ENCODE measurements around the gene NDRG2. TPM values are rescaled to one million over a fixed set of nuclear protein-coding genes. Genes with fewer than 3 reads are reported as not detected.
"Not testable (repeated sequence)": the region's sequence is repeated elsewhere in the genome, so short reads cannot be mapped to it uniquely, and the experiment has no call there.

NDRG2 gene
- total RNA-seq, 1 donor from 2014 or later = 11.8 TPM

DNA sequence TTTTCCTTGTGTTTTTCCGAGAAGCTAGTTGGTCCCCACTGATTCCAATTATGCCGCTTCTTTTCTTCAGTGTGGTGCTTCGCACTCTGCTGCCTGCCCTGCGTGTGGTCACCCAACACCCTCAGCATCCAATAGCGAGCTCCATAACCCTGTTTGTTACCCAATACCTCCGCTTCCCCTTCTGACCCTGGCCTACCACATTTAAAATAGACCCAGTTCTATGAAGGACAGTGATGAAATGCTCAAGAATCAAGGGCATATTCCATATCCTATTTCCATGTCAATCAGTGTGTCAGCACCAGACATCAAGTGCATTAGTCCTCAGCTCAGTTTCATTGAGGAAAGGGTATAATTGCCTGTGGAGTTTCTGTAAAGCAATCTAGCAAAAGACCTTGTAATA is 9.5 kb downstream of the NDRG2 start:
- Histone ChIP-seq H3K36me3 (ENCODE audit: insufficient read depth, low read length) (no peaks in the 10 kb centered on the region), H2AFZ (ENCODE audit: low read depth, low read length) (no peak overlapping the region), H3K4me2 (ENCODE audit: low read length) (no peak overlapping the region), H3K4me1 (ENCODE audit: insufficient read depth, low read length) (peaks cover 4% of the 10 kb centered on the region), H3K9me3 (ENCODE audit: insufficient read depth, low read depth, low read length) (no peaks in the 10 kb centered on the region), H4K20me1 (ENCODE audit: insufficient read depth, low read length) (no peaks in the 10 kb centered on the region), H3K27me3 (ENCODE audit: insufficient read depth, low read length) (peaks cover 23% of the 10 kb centered on the region), H3K79me2 (ENCODE audit: insufficient read depth, low read length) (no peaks in the 10 kb centered on the region), H3K4me3 (ENCODE audit: insufficient read depth, low read depth, low read length) (no peak overlapping the region), H3K27ac (ENCODE audit: low read depth, low read length) (no peak overlapping the region), H3K9ac (ENCODE audit: low read length) (no peak overlapping the region)
- H3K9me3 Mint-ChIP-seq (ENCODE audit: unreplicated experiment) = no peaks in the 10 kb centered on the region
- no peak for FAIRE-seq
- peaks cover 2% of the 10 kb centered on the region for H3K36me3 Mint-ChIP-seq (ENCODE audit: low read depth, unreplicated experiment)
- peaks cover 27% of the 10 kb centered on the region for H3K27me3 Mint-ChIP-seq (ENCODE audit: low read depth, unreplicated experiment)
- no peak for DNase-seq (ENCODE audit: low read depth)
- TF ChIP-seq EZH2 (IDR thresholded peaks at IDR 0.05; ENCODE audit: insufficient read depth, low read length) (no peak), CTCF (IDR thresholded peaks at IDR 0.05; ENCODE audit: insufficient read depth, low read depth, low read length) (no peak)
- H3K4me3 Mint-ChIP-seq (ENCODE audit: unreplicated experiment) = no peak overlapping the region
- peaks cover 12% of the 10 kb centered on the region for H3K4me1 Mint-ChIP-seq (ENCODE audit: low read depth, unreplicated experiment)
- no peak overlapping the region for H3K27ac Mint-ChIP-seq (ENCODE audit: unreplicated experiment)

DNA sequence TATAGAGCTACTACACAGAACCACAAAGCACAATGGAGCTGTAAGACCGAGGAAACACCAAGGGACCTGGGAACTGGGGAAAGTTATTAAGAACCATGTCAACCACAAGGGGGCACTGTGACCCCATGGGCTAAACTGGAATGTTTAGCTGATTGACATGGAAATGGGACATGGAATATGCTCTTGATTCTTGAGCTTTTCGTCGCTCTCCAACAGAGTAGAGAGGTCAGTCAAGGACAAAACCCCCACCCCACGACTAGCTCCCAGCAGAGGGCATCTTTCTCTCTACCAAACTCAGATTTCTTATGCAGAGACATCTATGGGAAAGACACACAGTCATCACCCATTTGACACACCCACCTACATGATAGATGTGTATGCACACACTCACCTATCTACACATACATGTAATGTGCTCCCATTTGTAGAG is 10.1 kb downstream of the NDRG2 start:
- FAIRE-seq (peak; percentile 74), DNase-seq (ENCODE audit: low read depth) (peak; percentile 56)
- no peaks in the 10 kb centered on the region for H4K20me1 ChIP-seq (ENCODE audit: insufficient read depth, low read length)
- no peaks in the 10 kb centered on the region for H3K79me2 ChIP-seq (ENCODE audit: insufficient read depth, low read length)
- H3K4me1 Mint-ChIP-seq (ENCODE audit: low read depth, unreplicated experiment) = peaks cover 12% of the 10 kb centered on the region
- no peaks in the 10 kb centered on the region for H3K9me3 ChIP-seq (ENCODE audit: insufficient read depth, low read depth, low read length)
- peaks cover 4% of the 10 kb centered on the region for H3K4me1 ChIP-seq (ENCODE audit: insufficient read depth, low read length)
- peaks cover 2% of the 10 kb centered on the region for H3K36me3 Mint-ChIP-seq (ENCODE audit: low read depth, unreplicated experiment)
- TF ChIP-seq EZH2 (IDR thresholded peaks at IDR 0.05; ENCODE audit: insufficient read depth, low read length) (no peak), CTCF (IDR thresholded peaks at IDR 0.05; ENCODE audit: insufficient read depth, low read depth, low read length) (peak; percentile 89)
- H3K36me3 ChIP-seq (ENCODE audit: insufficient read depth, low read length) = no peaks in the 10 kb centered on the region
- H3K4me3 ChIP-seq (ENCODE audit: insufficient read depth, low read depth, low read length) = no peak overlapping the region
- no peak overlapping the region for H3K27ac ChIP-seq (ENCODE audit: low read depth, low read length)
- H2AFZ ChIP-seq (ENCODE audit: low read depth, low read length) = no peak overlapping the region
- no peak overlapping the region for H3K9ac ChIP-seq (ENCODE audit: low read length)
- no peak overlapping the region for H3K27ac Mint-ChIP-seq (ENCODE audit: unreplicated experiment)
- H3K4me2 ChIP-seq (ENCODE audit: low read length) = no peak overlapping the region
- peaks cover 27% of the 10 kb centered on the region for H3K27me3 Mint-ChIP-seq (ENCODE audit: low read depth, unreplicated experiment)
- H3K9me3 Mint-ChIP-seq (ENCODE audit: unreplicated experiment) = no peaks in the 10 kb centered on the region
- no peak overlapping the region for H3K4me3 Mint-ChIP-seq (ENCODE audit: unreplicated experiment)
- peaks cover 23% of the 10 kb centered on the region for H3K27me3 ChIP-seq (ENCODE audit: insufficient read depth, low read length)

GRCh38 chr14:21011136-21011535 is 13.7 kb downstream of the NDRG2 start:
- no peak overlapping the region for H3K27ac Mint-ChIP-seq (ENCODE audit: unreplicated experiment)
- Histone ChIP-seq H3K27me3 (ENCODE audit: insufficient read depth, low read length) (peaks cover 23% of the 10 kb centered on the region), H3K4me1 (ENCODE audit: insufficient read depth, low read length) (no peaks in the 10 kb centered on the region), H3K79me2 (ENCODE audit: insufficient read depth, low read length) (no peaks in the 10 kb centered on the region), H3K9me3 (ENCODE audit: insufficient read depth, low read depth, low read length) (no peaks in the 10 kb centered on the region), H4K20me1 (ENCODE audit: insufficient read depth, low read length) (no peaks in the 10 kb centered on the region), H3K9ac (ENCODE audit: low read length) (no peak overlapping the region), H3K4me2 (ENCODE audit: low read length) (no peak overlapping the region), H3K27ac (ENCODE audit: low read depth, low read length) (no peak overlapping the region), H2AFZ (ENCODE audit: low read depth, low read length) (no peak overlapping the region), H3K4me3 (ENCODE audit: insufficient read depth, low read depth, low read length) (no peak overlapping the region), H3K36me3 (ENCODE audit: insufficient read depth, low read length) (no peaks in the 10 kb centered on the region)
- no peak for FAIRE-seq
- no peaks in the 10 kb centered on the region for H3K36me3 Mint-ChIP-seq (ENCODE audit: low read depth, unreplicated experiment)
- no peak for TF ChIP-seq CTCF (IDR thresholded peaks at IDR 0.05; ENCODE audit: insufficient read depth, low read depth, low read length)
- no peak for TF ChIP-seq EZH2 (IDR thresholded peaks at IDR 0.05; ENCODE audit: insufficient read depth, low read length)
- peaks cover 3% of the 10 kb centered on the region for H3K4me1 Mint-ChIP-seq (ENCODE audit: low read depth, unreplicated experiment)
- H3K27me3 Mint-ChIP-seq (ENCODE audit: low read depth, unreplicated experiment) = peaks cover 27% of the 10 kb centered on the region
- no peak overlapping the region for H3K4me3 Mint-ChIP-seq (ENCODE audit: unreplicated experiment)
- H3K9me3 Mint-ChIP-seq (ENCODE audit: unreplicated experiment) = no peaks in the 10 kb centered on the region
- DNase-seq (ENCODE audit: low read depth) = no peak

DNA sequence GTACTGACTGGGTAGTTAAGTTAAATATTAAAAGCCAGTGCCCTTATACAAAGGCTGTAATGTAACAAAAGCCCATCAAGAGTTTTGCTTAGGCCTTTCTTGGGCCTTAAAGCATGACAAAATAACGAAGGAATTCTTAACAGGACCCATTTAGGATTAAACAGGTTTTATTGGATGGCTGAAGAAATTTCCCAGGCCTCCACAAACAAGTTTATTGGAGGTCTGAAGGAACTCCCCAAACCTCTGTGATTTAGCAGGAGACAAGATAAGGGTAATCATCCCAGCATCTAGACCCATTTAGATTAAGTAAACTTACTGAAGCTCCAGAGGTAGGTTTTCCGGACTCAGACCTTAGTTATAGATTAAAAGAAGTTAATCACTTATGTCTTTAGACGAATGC is 15.1 kb downstream of the NDRG2 start:
- H3K27me3 Mint-ChIP-seq (ENCODE audit: low read depth, unreplicated experiment) = peaks cover 27% of the 10 kb centered on the region
- H3K4me3 Mint-ChIP-seq (ENCODE audit: unreplicated experiment); H3K27ac ChIP-seq (ENCODE audit: low read depth, low read length): not testable (repeated sequence)

More for the DNA sequence above, 15.1 kb downstream of the NDRG2 start:
- H4K20me1 ChIP-seq (ENCODE audit: insufficient read depth, low read length); H3K4me3 ChIP-seq (ENCODE audit: insufficient read depth, low read depth, low read length); H3K9me3 Mint-ChIP-seq (ENCODE audit: unreplicated experiment); FAIRE-seq; H2AFZ ChIP-seq (ENCODE audit: low read depth, low read length); H3K4me1 ChIP-seq (ENCODE audit: insufficient read depth, low read length); H3K9me3 ChIP-seq (ENCODE audit: insufficient read depth, low read depth, low read length); H3K36me3 ChIP-seq (ENCODE audit: insufficient read depth, low read length); H3K4me1 Mint-ChIP-seq (ENCODE audit: low read depth, unreplicated experiment); H3K36me3 Mint-ChIP-seq (ENCODE audit: low read depth, unreplicated experiment); H3K4me2 ChIP-seq (ENCODE audit: low read length); DNase-seq (ENCODE audit: low read depth); H3K79me2 ChIP-seq (ENCODE audit: insufficient read depth, low read length); H3K27ac Mint-ChIP-seq (ENCODE audit: unreplicated experiment); H3K9ac ChIP-seq (ENCODE audit: low read length): not testable (repeated sequence)
- H3K27me3 ChIP-seq (ENCODE audit: insufficient read depth, low read length) = peaks cover 23% of the 10 kb centered on the region
